ENCODE results near the gene NHLRC4.

GRCh38 chr16:568401-569258 lies 1.8 kb downstream of the NHLRC4 start:
- TF ChIP-seq SIN3A (IDR thresholded peaks at IDR 0.05; ENCODE audit: borderline replicate concordance, insufficient read depth, low read depth, low read length) (no peak), CTCF (IDR thresholded peaks at IDR 0.05) (no peak)
